ENCODE results near the gene CABLES2.

Gene CABLES2

DNA sequence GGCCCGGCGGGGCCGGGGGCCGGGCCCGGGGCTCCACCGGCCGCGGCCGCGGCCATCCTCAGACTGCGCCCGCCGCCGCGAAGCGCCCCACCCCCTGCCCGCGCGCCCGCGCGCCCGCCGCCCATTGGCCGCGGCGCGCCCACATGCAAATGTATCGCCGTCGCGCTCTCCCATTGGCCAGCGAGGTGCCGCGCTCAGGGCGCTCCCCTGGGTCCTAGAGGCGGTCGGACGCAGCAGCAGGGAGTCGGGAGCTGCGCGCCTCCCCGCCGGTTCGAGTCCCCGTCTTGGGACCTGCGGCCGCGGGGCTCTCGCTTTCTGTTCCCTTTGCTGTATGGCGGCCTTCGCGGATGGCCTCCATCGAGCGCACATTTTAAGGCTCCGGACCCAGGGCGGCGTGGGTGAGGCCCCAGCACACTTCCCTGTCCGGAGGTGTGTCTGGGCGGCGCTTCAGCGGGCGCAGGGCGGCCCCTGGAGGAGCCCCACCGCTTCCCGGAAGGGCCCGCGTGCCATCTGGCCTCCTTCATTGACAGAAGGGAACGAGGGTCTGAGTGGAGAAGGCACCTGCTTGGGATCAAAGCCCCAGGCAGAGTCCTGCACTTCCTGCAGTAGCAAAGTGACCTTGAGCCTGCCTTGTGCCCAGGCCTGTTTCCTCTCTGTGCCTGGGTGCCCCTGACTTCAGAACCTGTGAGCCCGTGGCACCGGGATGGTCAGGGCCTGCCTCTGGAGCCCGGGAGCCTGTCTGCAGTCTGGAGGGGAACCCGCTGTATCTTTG lies at the start of gene CABLES2:
CABLES2 (minus strand) TSS at position 65 of the 772 bp plus-strand sequence; CDS start at position 56, 9 bp downstream.
- DNase-seq: peak; percentile 59

- DNase-seq: no peak
Measured at GRCh38 chr20:62455929-62456328, 48.8 kb upstream of the CABLES2 start.

DNA sequence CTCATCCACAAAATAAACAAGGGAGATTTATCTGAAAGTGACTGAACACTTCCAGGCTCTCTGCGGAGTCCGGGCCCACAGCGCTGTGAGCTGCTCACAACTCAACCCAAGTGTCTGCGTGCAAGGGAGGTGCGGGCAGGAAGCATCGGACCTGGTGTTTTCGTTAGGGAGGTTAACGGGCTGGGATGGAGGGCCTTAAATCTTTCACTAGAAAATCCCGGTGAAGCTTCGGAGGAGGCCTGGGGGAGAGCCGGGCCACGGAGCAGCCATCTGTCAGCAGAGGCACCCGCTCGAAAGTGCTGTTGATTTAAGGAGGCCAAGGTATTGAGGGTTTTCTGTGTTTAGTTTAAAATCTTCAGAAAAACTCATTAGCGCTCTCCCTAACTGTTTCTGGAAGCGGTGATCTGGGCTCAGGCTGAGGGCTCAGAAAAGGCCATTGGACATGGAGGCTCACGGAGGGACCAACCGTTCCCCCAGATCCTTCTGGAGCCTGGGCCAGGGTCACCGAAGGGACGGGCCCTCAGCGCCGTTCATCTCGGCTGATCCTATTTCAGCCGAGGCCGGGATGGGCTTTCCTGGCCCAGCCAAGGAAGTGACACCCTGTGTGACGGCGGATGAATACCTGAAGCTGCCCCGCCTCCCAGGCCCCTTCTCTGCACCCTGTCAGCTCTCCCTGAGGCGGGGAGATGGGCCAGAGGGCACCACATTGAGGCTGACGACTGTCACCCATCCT lies 48.0 kb upstream of the CABLES2 start:
- DNase-seq: no peak

DNA sequence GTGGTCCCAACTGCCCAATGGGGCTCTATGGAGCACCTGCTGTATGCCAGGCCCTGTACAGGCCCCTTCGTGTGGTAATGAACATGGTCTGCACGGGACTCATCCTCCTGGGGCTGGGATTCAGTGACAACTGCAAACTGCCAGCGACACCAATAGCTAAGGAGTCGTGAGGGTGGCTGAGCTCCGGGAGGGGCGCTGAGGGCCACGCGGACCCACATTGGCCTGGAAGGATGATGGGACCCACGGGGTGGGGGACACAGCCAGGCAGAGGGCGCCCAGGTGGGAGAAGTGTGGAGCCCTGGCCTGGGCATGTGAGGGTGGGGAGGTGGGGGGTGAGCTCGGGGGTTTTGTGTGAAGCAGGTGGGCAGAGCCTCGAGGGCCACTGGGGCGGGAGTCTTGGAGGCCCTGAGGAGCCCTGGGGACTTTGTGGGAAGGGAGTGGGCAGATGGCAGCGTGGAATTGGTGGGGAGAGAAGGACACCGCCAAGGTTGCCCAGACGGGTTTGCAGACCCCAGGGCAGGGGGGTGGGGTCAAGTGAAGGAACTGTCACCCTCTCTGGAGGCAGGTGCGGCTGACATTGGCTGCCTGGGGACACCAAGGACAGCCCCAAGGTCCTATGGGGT lies 46.2 kb upstream of the CABLES2 start:
- no peak for DNase-seq

GRCh38 chr20:62452475-62453095 lies 45.5 kb upstream of the CABLES2 start:
- no peak for DNase-seq

DNA sequence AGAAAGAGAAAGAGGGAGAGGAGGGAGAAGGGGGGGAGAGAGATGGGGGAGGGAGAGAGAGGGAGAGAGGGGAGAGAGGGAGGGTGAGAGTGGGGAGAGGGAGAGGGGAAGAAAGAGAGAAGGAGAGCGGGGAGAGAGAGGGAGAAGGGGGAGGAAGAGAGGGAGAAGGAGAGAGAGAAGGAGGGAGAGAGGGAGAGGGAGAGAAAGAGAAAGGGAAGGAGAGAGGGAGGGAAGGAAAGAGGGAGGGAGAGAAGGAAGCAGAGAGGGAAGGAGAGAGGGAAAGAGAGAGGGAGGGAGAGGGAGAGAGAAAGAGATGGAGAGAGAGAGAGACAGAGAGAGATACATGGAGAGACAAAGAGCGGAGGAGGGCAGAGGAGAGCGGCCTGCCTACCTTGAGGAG lies 44.9 kb upstream of the CABLES2 start:
- no peak for DNase-seq

DNA sequence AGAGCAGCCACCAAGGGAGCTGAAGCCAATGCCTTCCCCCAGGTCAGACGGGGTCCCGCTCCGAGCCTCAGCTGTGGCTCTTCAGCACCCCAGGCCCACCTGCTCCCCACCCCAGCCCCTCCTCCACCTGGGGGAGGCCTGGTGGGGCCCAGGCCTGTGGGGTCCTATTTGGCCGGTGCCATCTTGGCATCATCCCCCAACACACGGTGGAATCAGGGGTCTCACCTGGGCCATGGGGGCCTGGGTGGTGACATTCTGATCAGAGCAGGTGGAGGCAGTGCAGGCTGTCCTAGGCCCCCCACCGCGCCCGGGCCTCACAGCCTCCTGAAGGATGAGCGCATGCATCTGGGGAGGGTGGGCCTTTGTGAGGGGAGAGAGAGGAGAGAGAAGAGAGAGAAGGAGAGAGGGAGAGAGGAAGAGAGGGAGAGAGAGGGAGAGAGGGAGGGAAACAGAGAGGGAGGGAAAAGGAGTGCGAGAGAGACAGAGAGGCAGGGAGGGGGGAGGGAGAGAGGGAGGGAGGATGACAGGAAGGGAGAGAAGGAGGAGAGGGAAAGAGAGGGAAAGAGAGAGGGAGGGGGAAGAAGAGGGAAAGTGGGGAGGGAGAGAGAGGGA lies 44.2 kb upstream of the CABLES2 start:
- no peak for DNase-seq

GRCh38 chr20:62449951-62450691 lies 43.0 kb upstream of the CABLES2 start:
- DNase-seq: no peak

GRCh38 chr20:62448788-62449187 lies 41.7 kb upstream of the CABLES2 start:
- no peak for DNase-seq

DNA sequence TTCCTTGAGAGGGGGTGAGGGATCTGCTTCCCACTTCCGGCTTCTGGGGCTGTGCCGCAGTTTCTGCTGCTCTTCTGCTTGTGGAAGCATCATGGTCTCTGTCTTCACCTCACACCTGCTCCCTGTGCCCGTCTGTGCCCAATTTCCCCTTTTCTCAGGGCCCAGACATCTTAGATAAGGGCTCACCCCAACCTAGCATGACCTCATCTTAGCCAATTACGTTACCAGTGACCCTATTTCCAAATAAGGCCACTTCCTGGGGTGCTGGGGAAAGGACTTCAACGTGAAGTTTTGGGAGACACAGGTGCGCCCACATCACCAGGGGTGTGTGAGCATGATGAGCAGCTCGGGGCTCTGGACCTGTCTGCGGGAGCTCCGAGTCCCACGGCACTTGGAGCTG lies 41.0 kb upstream of the CABLES2 start:
- DNase-seq: no peak

- no peak for DNase-seq
Measured at GRCh38 chr20:62446888-62447869, 40.1 kb upstream of the CABLES2 start.

DNA sequence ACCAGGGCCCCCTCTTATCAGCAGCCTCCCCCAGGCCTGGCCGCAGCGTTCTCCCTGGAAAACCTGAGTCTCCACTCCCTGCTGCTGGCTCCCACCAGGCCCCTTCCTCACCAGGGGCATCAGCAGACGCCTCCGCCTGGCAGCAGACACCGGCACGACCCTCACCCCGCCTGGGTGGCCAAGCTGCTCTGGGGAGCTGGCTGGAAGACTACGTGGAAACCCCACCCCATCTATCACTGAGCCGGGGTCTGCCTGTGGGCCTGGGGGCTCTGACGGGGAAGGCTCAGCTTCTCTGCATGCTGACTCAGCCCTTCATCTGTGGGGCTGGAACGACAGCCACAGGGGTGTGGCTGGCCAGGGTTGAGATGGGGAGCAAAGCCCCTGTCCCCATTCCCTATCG lies 39.4 kb upstream of the CABLES2 start:
- DNase-seq: no peak

DNA sequence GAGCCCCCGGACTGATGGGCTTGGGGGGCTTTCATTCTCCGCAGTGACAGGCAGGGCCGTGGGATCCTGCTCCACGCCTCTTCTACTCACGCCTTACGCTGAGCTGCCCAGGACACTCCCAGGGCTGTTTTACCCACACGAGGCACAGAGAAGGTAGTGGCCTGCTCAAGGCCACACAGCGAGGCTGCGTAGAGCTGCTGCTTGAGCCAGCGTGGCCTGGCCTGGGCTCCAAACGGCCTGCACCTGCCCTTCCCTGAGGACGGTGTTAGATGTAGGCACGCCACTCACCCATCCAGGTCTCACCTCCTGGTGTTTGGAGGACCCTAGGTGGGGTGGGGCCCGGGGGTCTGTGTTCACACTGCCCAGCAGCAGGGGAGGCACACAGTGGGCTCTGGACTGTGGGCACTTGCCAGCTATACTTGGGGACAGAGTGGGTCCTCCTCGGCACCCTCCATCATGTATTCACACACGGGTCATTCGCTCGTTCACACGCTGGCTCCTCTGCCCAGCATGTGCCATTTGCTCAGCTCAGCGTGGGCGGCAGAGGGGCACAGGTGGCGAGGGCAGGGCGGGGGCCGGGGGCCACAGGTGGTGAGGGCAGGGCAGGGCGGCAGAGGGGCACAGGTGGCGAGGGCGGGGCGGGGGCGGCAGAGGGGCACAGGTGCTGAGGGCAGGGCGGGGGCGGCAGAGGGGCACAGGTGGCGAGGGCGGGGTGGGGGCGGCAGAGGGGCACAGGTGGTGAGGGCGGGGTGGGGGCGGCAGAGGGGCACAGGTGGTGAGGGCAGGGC lies 38.7 kb upstream of the CABLES2 start:
- DNase-seq: no peak

- no peak for DNase-seq
Measured at GRCh38 chr20:62444286-62444685, 37.2 kb upstream of the CABLES2 start.

- DNase-seq: no peak
Measured at GRCh38 chr20:62441987-62442539, 35.0 kb upstream of the CABLES2 start.

- DNase-seq: no peak
Measured at GRCh38 chr20:62439218-62439617, 32.1 kb upstream of the CABLES2 start.

GRCh38 chr20:62437927-62438326 lies 30.8 kb upstream of the CABLES2 start:
- peak; percentile 16 for DNase-seq

DNA sequence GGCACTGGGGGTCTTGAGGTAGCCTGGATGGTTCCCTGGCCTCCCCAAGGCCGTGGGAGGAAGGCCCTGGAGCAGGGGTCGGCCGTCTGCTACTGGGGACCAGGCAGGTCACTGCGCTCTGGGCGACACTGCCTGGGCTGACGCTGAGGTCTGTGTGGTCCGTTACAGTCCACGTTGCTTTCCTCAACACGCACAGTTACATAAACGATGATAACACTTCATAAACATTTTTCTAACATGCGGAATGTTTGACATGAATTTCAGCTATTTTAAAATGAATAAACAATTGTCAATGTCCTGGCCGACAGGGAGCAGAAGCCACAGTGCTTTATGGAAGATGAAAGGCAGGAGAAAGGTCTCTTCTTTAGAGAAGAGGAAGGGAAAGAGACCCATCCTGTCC lies 30.4 kb upstream of the CABLES2 start:
- DNase-seq: no peak

- no peak for DNase-seq
Measured at GRCh38 chr20:62436692-62437091, 29.6 kb upstream of the CABLES2 start.
